Panc1 (cell line): Measurements from ENCODE around the gene MUC5AC. TPM values are rescaled to one million over a fixed set of nuclear protein-coding genes. Genes with fewer than 3 reads are reported as not detected.
A peak's percentile ranks its signal among the peaks of the same experiment; 100 is the strongest.
"Not testable (repeated sequence)": the region's sequence is repeated elsewhere in the genome, so short reads cannot be mapped to it uniquely, and the experiment has no call there.

Experiments used
- ATAC-seq: fragments of 200-7000 bp; cut with Tn5 transposase; 2 replicates; pipeline ENCODE4 v1.9.1; 2020; ENCODE audit warnings: mild to moderate bottlenecking, moderate library complexity
- BruUV-seq: library from RNA; stranded (reverse); fragments of 400-500 nt; replicated peaks from 2 replicates; lab custom pipeline; 2021; lab: Mats Ljungman, UMichigan
- CTCF ChIA-PET: fragments of 300-600 bp; sonication (Branson Sonifier 250); formaldehyde crosslinking; loops from one replicate; lab custom pipeline; 2022; ENCODE audit warnings: antibody characterized with exemption; lab: Charles Lee
- POLR2A ChIA-PET: fragments of 300-600 bp; sonication (Branson Sonifier 250); formaldehyde crosslinking; loops from one replicate; lab custom pipeline; 2022; ENCODE audit warnings: antibody characterized with exemption; lab: Charles Lee
- DNase-seq: peaks from one replicate; pipeline ENCODE4 v3.0.0-alpha.2; 2010; ENCODE audit warnings: low read depth, low spot score
- H3K27ac ChIP-seq: 2 replicates; pipeline ENCODE4 v1.5.1; 2011; ENCODE audit warnings: mild to moderate bottlenecking, low read length, inconsistent platforms
- H3K27me3 ChIP-seq: fragments of 200-500 bp; sonication (Bioruptor generic); 2 replicates; pipeline ENCODE4 v1.6.0; 2014; ENCODE audit warnings: low read length, inconsistent platforms; ENCODE audit not compliant: control insufficient read depth, insufficient read depth
- H3K36me3 ChIP-seq: fragments of 200-500 bp; sonication (Bioruptor generic); 2 replicates; pipeline ENCODE4 v1.5.1; 2014; ENCODE audit warnings: inconsistent platforms, mild to moderate bottlenecking, low read length, moderate library complexity; ENCODE audit not compliant: control insufficient read depth, insufficient read depth
- H3K4me1 ChIP-seq: 2 replicates; pipeline ENCODE4 v1.5.1; 2011; ENCODE audit warnings: inconsistent platforms, mild to moderate bottlenecking, low read length, moderate library complexity; ENCODE audit not compliant: control insufficient read depth, insufficient read depth
- H3K4me3 ChIP-seq, 2 experiments: 2 replicates each; pipeline ENCODE4 v1.5.1; 2011 to 2012; ENCODE audit warnings: low read depth in 2 of 2, low read length in 2 of 2, mild to moderate bottlenecking in 2 of 2, inconsistent platforms in 1 of 2, moderate library complexity in 1 of 2
- H3K9me3 ChIP-seq: fragments of 200-500 bp; sonication (Bioruptor generic); 2 replicates; pipeline ENCODE4 v1.5.1; 2014; ENCODE audit warnings: low read depth, mild to moderate bottlenecking, inconsistent platforms, low read length, moderate library complexity; ENCODE audit not compliant: control insufficient read depth, insufficient read depth
- POLR2AphosphoS5 ChIP-seq: IDR thresholded peaks from 2 replicates; pipeline ENCODE4 v1.6.1; 2012; ENCODE audit warnings: mild to moderate bottlenecking, low read depth, low read length, moderate library complexity
- SIN3A ChIP-seq: IDR thresholded peaks from 2 replicates; pipeline ENCODE4 v1.6.1; 2012; ENCODE audit warnings: low read depth, mild to moderate bottlenecking, low read length, moderate library complexity, borderline replicate concordance; ENCODE audit not compliant: insufficient read depth
- TCF7L2 ChIP-seq: IDR thresholded peaks from 2 replicates; pipeline ENCODE4 v1.6.1; 2011; ENCODE audit warnings: mild to moderate bottlenecking, low read depth, low read length, inconsistent platforms
- in situ Hi-C: cut with HindIII; loops from 2 replicates; pipeline ENCODE4 v1.10.0; 2016; ENCODE audit warnings: low sequenced_read_pairs, low pct_unique_long_range_greater_than_20kb
- intact Hi-C: fragments of 100-400 bp; cut with micrococcal nuclease; formaldehyde crosslinking; loops from one replicate; pipeline ENCODE4 v1.10.0; 2022; ENCODE audit not compliant: unreplicated experiment
- total RNA-seq: library from RNA; stranded (reverse); gene quantifications from one replicate; pipeline ENCODE4 v1.2.1, GENCODE V29; 2021; ENCODE audit not compliant: unreplicated experiment
- TF ChIP-seq, protein P1 (sequence below): fragments of 450-650 bp; IDR thresholded peaks from 2 replicates; pipeline ENCODE4 v1.5.1; 2017; ENCODE audit warnings: mild to moderate bottlenecking
- TF ChIP-seq, protein P2 (sequence below), 2 experiments: IDR thresholded peaks; 2 replicates each; pipeline ENCODE4 v1.6.1; 2011 to 2012; ENCODE audit warnings: low read depth in 2 of 2, control low read depth in 1 of 2, low read length in 1 of 2, mild to moderate bottlenecking in 1 of 2, moderate library complexity in 1 of 2; ENCODE audit not compliant: insufficient read depth in 1 of 2

The MUC5AC gene
- total RNA-seq, 1 experiment from 2014 or later, result 0.03 TPM

DNA sequence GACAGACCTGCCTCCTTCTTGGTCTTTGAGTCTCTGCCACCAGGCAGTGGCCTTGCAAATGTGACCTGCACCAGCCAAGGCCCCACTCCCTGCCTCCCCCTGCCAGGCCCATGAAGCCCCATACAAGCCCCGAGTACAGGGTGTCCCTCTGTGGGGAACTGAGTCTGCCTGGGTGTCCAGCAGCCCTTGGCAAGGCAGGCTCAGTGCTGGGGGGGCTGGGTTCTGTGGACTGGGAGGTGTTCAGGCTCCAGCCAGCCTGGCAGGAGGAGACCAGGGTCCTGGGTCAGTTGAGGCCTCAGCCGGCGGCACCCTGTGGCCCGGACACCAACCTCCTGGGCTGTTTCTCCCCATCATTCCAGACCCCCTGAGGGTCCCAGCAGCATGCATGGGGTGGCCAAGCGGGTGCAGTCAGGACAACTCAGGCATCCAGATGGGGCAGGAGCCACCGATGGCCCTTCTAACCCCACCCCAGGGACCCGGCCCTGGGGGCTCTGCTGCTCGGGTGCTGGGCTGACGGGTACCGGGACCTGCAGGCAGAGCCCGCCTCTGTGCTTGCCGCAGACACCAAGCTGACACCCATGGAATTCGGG, 5.7 kb downstream of the MUC5AC start:
- peak; percentile 14 for ATAC-seq
- H3K4me3 ChIP-seq, result no peak overlapping the region
- H3K27ac ChIP-seq, result no peak overlapping the region
- ChIA-PET CTCF (no interaction called here), POLR2A (no interaction called here)
- H3K27me3 ChIP-seq, result no peaks in the 10 kb centered on the region
- no peaks in the 10 kb centered on the region for H3K9me3 ChIP-seq
- intact Hi-C loops (no loop called here), in situ Hi-C loops (no loop called here)
- BruUV-seq, result no TSS peak
- no peak for DNase-seq
- H3K36me3 ChIP-seq, result no peaks in the 10 kb centered on the region
- TF ChIP-seq, protein P1, sequence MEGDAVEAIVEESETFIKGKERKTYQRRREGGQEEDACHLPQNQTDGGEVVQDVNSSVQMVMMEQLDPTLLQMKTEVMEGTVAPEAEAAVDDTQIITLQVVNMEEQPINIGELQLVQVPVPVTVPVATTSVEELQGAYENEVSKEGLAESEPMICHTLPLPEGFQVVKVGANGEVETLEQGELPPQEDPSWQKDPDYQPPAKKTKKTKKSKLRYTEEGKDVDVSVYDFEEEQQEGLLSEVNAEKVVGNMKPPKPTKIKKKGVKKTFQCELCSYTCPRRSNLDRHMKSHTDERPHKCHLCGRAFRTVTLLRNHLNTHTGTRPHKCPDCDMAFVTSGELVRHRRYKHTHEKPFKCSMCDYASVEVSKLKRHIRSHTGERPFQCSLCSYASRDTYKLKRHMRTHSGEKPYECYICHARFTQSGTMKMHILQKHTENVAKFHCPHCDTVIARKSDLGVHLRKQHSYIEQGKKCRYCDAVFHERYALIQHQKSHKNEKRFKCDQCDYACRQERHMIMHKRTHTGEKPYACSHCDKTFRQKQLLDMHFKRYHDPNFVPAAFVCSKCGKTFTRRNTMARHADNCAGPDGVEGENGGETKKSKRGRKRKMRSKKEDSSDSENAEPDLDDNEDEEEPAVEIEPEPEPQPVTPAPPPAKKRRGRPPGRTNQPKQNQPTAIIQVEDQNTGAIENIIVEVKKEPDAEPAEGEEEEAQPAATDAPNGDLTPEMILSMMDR, result no peak
- TF ChIP-seq, protein P2, sequence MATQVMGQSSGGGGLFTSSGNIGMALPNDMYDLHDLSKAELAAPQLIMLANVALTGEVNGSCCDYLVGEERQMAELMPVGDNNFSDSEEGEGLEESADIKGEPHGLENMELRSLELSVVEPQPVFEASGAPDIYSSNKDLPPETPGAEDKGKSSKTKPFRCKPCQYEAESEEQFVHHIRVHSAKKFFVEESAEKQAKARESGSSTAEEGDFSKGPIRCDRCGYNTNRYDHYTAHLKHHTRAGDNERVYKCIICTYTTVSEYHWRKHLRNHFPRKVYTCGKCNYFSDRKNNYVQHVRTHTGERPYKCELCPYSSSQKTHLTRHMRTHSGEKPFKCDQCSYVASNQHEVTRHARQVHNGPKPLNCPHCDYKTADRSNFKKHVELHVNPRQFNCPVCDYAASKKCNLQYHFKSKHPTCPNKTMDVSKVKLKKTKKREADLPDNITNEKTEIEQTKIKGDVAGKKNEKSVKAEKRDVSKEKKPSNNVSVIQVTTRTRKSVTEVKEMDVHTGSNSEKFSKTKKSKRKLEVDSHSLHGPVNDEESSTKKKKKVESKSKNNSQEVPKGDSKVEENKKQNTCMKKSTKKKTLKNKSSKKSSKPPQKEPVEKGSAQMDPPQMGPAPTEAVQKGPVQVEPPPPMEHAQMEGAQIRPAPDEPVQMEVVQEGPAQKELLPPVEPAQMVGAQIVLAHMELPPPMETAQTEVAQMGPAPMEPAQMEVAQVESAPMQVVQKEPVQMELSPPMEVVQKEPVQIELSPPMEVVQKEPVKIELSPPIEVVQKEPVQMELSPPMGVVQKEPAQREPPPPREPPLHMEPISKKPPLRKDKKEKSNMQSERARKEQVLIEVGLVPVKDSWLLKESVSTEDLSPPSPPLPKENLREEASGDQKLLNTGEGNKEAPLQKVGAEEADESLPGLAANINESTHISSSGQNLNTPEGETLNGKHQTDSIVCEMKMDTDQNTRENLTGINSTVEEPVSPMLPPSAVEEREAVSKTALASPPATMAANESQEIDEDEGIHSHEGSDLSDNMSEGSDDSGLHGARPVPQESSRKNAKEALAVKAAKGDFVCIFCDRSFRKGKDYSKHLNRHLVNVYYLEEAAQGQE (IDR thresholded peaks at IDR 0.05; ENCODE audit: insufficient read depth in 1 of 2, low read depth in 2 of 2, low read length in 1 of 2), result no peak
- TF ChIP-seq SIN3A, result no peak
- no peak for TF ChIP-seq POLR2AphosphoS5
- TF ChIP-seq TCF7L2, result no peak
- peaks cover 14% of the 10 kb centered on the region for H3K4me1 ChIP-seq

DNA sequence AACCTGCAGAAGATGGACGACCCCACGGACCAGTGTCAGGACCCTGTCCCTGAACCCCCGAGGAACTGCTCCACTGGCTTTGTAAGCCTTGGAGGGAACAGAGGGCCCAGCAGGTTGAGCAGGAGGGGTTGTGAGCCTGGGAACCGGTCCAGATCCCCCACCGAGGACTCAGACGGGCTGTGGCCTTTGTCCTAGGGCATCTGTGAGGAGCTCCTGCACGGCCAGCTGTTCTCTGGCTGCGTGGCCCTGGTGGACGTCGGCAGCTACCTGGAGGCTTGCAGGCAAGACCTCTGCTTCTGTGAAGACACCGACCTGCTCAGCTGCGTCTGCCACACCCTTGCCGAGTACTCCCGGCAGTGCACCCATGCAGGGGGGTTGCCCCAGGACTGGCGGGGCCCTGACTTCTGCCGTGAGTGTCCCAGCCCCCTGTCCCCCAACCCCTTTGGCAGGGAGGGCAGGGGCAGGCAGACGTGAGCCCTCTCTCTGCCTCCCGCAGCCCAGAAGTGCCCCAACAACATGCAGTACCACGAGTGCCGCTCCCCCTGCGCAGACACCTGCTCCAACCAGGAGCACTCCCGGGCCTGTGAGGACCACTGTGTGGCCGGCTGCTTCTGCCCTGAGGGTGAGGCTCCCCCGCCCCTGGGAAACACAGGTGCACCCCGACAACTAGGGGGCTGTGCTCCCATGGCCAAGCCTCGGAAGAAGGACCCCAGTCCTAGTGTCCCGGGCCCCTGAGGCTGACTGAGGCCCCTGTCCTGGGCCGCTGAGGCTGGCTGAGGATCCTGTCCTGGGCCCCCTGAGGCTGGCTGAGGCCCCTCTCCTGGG, 6.4 kb downstream of the MUC5AC start:
- ChIA-PET POLR2A (no interaction called here), CTCF (no interaction called here)
- peak; percentile 33 for ATAC-seq
- no TSS peak for BruUV-seq
- TF ChIP-seq, protein P2 (IDR thresholded peaks at IDR 0.05; ENCODE audit: insufficient read depth in 1 of 2, low read depth in 2 of 2, low read length in 1 of 2), result no peak
- TF ChIP-seq POLR2AphosphoS5 (no peak), TCF7L2 (no peak), SIN3A (no peak)
- TF ChIP-seq, protein P1, result no peak
- H3K27ac ChIP-seq, result no peak overlapping the region
- H3K9me3 ChIP-seq, result no peaks in the 10 kb centered on the region
- no peak overlapping the region for H3K4me3 ChIP-seq
- no peak for DNase-seq
- intact Hi-C loops (no loop called here), in situ Hi-C loops (no loop called here)
- H3K4me1 ChIP-seq, result peaks cover 12% of the 10 kb centered on the region
- H3K36me3 ChIP-seq, result no peaks in the 10 kb centered on the region
- H3K27me3 ChIP-seq, result no peaks in the 10 kb centered on the region

DNA sequence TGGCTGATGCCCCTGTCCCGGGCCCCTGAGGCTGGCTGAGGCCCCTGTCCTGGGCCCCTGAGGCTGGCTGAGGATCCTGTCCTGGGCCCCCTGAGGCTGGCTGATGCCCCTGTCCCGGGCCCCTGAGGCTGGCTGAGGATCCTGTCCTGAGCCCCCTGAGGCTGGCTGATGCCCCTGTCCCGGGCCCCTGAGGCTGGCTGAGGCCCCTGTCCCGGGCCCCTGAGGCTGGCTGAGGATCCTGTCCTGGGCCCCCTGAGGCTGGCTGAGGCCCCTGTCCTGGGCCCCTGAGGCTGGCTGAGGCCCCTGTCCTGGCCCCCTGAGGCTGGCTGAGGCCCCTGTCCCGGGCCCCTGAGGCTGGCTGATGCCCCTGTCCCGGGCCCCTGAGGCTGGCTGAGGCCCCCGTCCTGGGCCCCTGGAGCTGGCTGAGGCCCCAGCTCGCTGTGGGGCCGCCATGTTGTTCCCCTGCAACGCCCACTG, 7.1 kb downstream of the MUC5AC start:
- peaks cover 12% of the 10 kb centered on the region for H3K4me1 ChIP-seq
- BruUV-seq, H3K27ac ChIP-seq, H3K4me3 ChIP-seq, ATAC-seq, H3K27me3 ChIP-seq, in situ Hi-C loops, POLR2A ChIA-PET, DNase-seq, H3K9me3 ChIP-seq, intact Hi-C loops, CTCF ChIA-PET, H3K36me3 ChIP-seq: not testable (repeated sequence)
